RWPE1 (cell line): ENCODE data around the gene FOXL1.

Experiments
- CTCF ChIA-PET: fragments of 350-600 bp; sonication (Branson Sonifier 250); formaldehyde crosslinking; extraction: SDS; loops from one replicate; lab custom pipeline; 2021; lab: Yijun Ruan, JAX
- POLR2A ChIA-PET: fragments of 400-600 bp; formaldehyde crosslinking; extraction: SDS; loops from one replicate; lab custom pipeline; 2020; ENCODE audit warnings: antibody characterized with exemption; ENCODE audit not compliant: low non-redundant PET; lab: Yijun Ruan, JAX
- DNase-seq: peaks from one replicate; pipeline ENCODE4 v3.0.0; 2012; ENCODE audit warnings: low spot score
- H3K27ac ChIP-seq: fragments of 450-650 bp; 2 replicates; pipeline ENCODE4 v1.5.1; 2017
- TF ChIP-seq, protein P1 (sequence below): fragments of 450-650 bp; conservative IDR thresholded peaks from 2 replicates; pipeline ENCODE4 v1.5.1; 2017; ENCODE audit warnings: low read depth, mild to moderate bottlenecking

The FOXL1 gene

DNA sequence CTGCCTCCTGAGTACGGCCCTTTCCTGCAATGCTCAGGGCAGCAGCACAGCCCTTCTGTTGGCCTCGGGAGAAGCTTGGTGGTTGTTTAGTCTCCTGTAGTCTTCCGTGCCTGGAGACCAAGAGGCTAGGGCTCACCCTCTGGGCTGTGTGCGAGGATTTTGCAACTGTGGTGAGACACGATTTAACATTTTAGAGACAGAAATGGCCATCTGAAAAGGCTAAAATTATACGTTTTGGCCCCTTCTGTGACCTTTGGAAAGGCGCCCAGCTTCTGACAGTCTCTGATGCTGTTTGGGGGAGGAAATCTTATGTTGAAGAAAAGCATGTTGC is 33.1 kb downstream of the FOXL1 start:
- POLR2A ChIA-PET, result no interaction called here
- TF ChIP-seq, protein P1, sequence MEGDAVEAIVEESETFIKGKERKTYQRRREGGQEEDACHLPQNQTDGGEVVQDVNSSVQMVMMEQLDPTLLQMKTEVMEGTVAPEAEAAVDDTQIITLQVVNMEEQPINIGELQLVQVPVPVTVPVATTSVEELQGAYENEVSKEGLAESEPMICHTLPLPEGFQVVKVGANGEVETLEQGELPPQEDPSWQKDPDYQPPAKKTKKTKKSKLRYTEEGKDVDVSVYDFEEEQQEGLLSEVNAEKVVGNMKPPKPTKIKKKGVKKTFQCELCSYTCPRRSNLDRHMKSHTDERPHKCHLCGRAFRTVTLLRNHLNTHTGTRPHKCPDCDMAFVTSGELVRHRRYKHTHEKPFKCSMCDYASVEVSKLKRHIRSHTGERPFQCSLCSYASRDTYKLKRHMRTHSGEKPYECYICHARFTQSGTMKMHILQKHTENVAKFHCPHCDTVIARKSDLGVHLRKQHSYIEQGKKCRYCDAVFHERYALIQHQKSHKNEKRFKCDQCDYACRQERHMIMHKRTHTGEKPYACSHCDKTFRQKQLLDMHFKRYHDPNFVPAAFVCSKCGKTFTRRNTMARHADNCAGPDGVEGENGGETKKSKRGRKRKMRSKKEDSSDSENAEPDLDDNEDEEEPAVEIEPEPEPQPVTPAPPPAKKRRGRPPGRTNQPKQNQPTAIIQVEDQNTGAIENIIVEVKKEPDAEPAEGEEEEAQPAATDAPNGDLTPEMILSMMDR, result no peak
- CTCF ChIA-PET, result no interaction called here
- DNase-seq, result no peak
- H3K27ac ChIP-seq, result no peak overlapping the region

DNA sequence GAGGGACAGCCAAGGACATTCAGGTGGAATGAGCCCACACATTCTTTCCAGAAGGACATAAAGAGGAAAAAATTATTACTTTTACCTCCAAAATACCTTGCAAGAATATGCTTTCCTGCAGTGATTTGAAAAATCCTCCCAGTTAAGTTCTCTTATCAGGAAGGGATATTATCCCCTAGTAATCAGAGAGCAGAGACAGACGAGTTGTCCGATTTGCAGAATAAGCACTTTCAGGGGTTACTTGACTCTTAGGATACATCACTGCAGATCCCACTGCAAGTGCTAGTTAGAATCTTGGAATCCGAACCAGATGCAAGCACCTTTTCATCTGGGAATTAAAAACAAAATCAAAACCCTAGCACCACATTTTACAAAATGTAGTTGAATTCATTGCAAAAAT is 33.6 kb downstream of the FOXL1 start:
- POLR2A ChIA-PET, result no interaction called here
- TF ChIP-seq, protein P1, result no peak
- H3K27ac ChIP-seq, result no peak overlapping the region
- no peak for DNase-seq
- CTCF ChIA-PET, result no interaction called here

DNA sequence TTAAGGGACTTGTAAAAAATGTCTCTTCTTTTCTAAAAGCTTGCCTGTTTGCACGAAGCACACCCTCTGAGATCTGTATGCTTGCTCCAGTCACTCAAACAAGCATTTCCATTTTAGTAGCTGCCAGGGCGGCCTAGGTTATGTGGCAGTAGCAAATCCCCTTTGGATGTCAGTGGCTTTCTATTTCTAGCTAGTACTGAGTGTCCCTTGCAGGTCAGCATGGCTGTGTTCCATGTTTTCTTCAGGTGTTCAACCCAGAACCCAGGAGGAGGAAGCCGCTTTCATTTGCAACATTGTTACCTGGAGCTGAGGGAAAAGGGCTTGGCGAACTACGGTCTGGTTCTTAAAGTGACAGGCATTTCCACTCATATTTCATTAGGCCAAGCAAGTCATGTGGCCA is 36.4 kb downstream of the FOXL1 start:
- POLR2A ChIA-PET, result no interaction called here
- CTCF ChIA-PET, result interaction anchor here (0.6 kb wide), 2 partner anchors 24 to 146 kb away, joined by 3 to 4 read pairs; no protein-coding TSS in a partner anchor
- H3K27ac ChIP-seq, result no peak overlapping the region
- TF ChIP-seq, protein P1, result no peak
- no peak for DNase-seq

DNA sequence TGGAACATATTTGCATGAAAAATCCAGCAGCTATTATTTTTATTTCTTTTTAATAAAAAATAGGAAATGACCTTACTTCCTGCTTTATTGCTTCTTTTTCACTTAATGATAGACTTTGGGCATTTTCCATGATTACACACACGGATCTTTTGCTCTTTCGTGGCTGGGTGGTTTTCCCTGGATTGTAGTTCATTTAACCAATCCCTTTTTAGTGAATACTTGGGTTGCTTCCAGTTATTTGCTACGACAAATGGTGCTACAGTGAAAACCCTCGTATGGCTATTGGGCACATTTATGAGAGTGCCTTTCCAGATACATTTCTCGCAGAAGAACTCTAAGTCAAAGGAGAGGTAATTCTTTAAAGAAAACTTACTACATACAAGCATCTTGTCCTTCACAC is 38.6 kb downstream of the FOXL1 start:
- H3K27ac ChIP-seq, result no peak overlapping the region
- DNase-seq, result no peak
- TF ChIP-seq, protein P1, result no peak
- POLR2A ChIA-PET, result no interaction called here
- CTCF ChIA-PET, result no interaction called here

DNA sequence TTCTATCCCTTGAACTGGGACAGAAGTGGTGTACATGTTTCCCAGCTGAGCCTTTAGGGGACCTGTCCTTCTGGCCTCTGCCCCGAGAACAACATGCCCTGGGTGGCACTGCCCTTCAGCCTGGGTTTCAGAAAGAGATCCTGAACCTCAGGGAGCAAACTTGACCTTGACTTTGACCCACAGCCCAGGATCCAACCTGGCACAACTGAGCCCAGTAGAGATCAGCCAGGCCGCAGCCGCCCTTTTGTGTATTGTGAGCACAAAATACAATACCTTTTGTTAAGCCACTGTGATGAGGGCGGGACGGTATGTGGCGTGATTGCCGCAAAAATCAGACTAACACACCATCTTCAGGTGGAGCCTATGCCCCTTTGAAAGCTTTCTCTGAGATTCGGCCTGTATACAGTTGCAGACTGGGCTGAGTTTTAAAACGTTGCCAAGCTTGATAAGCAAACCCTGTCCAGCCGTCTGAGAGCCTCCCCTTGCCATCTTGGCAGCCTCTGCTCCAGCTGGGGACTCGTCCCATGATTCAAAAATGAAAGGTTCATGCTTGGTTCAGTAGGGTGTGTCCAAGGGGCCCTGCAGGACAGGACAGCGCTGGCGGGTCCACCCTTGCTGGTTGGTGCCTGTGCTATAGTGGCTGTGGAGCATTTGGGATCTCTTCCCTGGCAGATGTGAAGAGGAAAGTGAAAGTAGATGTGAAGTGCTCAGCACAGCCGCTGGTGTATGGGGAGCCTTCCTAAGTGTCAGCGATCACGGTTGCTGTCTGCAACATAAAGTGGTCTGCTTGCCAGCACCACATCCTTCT is 40.3 kb downstream of the FOXL1 start:
- TF ChIP-seq, protein P1, result no peak
- ChIA-PET POLR2A (no interaction called here), CTCF (interaction anchor here (0.6 kb wide), 1 partner anchor 29 kb away, joined by 3 read pairs; no protein-coding TSS in a partner anchor)
- H3K27ac ChIP-seq, result no peak overlapping the region
- DNase-seq, result no peak

DNA sequence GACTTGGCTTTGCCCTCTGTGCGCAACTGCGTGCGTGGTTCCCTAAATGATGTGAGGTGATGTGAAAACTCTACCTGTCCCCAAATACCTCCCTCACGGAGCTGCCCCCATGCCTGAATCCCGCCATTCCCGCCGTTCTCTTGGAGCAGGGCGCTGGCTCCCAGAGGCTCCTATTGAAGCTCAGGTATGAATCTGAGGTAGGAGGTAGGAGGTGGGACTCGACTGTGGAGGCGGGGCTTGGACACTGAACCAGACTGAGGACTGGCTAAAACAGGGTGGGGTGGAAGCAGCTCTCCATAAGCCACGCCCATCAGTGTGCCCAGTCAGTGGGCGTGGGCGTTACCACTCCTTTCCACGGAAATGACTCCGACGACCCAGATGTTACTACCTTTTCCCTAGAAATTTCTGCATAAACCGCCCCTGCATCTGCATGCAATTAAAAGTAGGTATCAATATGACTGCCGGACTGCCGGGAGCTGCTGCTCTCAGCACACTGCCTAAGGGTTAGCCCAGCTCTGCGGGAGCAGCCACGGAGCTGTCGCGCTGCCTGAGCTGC is 41.0 kb downstream of the FOXL1 start:
- H3K27ac ChIP-seq, result no peak overlapping the region
- DNase-seq, result no peak
- TF ChIP-seq, protein P1, result no peak
- ChIA-PET POLR2A (no interaction called here), CTCF (interaction anchor here (0.5 to 0.6 kb wide), 2 partner anchors 29 to 113 kb away, joined by 3 read pairs; no protein-coding TSS in a partner anchor)
